GM10266 (cell line): ENCODE results near the gene RSPRY1.

Source experiments
- DNase-seq: peaks from one replicate; pipeline ENCODE4 v3.0.0; 2012; ENCODE audit errors: extremely low spot score
- TF ChIP-seq, protein P1 (sequence below): IDR thresholded peaks from 2 replicates; pipeline ENCODE4 v1.5.1; 2012; ENCODE audit warnings: mild to moderate bottlenecking, low read depth; ENCODE audit not compliant: control insufficient read depth, insufficient read depth; ENCODE audit errors: missing control alignments

Gene RSPRY1

DNA sequence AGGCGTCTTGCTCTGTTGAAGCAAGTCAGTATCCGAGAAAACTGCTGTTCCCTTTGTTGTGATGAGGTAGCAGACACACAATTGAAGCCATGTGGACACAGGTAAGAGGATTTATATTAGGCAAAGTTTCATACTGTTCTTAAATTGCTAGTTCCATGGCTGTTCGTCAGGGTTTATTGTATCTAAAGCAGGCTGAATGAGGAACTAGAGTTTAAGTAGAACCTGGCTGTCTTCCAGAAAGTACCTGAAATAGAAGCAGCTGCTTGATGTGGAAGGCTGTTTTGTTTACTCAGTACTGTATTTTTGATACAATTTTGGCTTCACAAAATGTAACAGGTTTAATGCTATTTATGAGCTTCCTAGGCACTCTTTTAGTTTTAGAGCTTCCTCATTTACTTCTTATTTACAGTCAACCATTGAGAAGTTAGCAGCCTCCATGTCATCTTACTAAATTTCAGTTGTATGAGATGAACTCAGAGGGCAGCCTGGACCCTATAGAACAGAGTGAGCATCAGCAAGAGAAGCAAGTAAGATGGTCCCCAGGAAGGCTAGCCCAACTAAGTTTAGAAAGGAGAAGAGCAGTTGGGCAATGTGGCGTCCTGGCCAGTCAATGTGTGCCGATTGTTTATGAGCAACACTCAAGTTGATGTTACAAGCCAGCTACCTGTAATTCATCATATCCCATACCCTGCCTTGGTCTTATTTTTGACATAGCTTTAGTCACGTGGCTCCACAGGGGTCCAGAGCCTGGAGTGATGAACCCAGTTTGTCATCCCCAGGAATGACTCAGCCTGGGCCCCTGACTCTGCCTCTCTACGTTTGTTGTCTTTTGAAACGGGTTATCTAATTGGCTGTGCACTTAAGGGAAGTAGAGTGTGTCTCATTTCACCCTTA lies 49.2 kb downstream of the RSPRY1 start:
- DNase-seq = no peak
- TF ChIP-seq, protein P1, sequence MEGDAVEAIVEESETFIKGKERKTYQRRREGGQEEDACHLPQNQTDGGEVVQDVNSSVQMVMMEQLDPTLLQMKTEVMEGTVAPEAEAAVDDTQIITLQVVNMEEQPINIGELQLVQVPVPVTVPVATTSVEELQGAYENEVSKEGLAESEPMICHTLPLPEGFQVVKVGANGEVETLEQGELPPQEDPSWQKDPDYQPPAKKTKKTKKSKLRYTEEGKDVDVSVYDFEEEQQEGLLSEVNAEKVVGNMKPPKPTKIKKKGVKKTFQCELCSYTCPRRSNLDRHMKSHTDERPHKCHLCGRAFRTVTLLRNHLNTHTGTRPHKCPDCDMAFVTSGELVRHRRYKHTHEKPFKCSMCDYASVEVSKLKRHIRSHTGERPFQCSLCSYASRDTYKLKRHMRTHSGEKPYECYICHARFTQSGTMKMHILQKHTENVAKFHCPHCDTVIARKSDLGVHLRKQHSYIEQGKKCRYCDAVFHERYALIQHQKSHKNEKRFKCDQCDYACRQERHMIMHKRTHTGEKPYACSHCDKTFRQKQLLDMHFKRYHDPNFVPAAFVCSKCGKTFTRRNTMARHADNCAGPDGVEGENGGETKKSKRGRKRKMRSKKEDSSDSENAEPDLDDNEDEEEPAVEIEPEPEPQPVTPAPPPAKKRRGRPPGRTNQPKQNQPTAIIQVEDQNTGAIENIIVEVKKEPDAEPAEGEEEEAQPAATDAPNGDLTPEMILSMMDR = no peak

DNA sequence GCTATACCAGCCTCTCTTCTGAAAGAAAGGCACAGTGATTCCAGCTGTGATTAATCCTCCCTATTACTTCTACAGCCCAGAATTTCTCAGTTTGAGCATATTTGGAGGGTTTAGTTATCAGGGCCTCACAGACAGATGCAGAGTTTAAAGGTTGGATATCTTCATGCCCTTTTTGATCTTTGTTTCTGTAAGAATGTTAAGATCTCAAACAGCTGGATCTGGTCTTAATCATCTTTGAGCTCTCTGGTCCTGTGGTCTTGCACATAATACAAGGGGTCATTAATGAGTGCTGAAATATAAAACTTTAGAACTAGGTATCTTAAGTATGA lies 49.9 kb downstream of the RSPRY1 start:
- TF ChIP-seq, protein P1 = no peak
- no peak for DNase-seq

DNA sequence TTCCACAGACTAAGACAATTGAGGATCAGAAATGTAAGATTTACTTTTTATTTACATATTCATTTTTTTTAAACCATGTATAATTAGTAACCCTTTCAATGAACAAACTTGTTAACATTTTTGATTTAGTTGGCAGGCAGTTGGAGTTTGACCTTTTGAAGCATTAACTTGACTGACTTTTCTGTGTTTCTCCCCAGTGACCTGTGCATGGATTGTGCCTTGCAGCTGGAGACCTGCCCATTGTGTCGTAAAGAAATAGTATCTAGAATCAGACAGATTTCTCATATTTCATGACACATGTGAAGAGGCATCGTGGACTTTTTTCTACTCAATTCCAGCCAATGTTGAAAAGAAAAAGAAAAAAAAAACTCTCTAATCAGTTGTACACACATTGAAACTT lies 52.6 kb downstream of the RSPRY1 start:
- no peak for DNase-seq
- TF ChIP-seq, protein P1 = no peak

DNA sequence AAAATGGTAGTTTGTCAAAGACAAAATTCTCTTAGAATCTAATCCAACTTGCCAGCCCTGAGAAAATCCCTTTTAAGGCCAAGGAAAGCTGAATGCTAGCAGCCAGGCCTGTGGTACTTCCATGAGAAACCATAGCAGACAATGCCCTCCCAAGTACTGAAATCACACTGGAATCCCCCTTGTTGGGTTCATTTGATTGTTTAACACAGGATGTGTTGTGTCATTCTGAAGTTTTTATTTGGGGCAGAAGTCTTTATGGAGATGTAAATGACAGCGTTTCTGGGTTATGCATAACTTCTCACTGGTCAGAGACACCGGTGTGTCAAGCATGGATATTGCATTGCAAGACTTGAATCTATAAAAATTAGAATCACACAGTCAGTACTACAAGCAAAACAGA lies 53.0 kb downstream of the RSPRY1 start:
- TF ChIP-seq, protein P1 = no peak
- no peak for DNase-seq

DNA sequence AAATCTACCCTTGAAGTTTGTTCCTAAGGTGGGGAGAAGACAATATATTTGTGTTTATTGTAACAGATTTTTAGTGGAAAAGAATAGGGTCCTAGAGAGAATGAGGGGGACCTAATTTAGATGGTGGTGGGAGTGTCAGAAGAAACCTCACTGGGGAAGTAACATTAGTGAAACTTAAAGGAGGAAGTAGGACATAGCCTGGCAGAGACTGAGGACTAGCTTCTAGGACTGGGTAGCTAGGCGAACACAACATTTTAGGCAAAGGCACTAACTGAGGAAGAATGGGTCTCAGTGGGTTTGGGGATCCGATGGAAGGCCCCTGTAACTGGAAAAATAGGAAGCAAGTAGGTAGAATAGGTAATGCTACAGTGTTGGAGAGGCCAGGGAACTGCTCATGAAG lies 54.7 kb downstream of the RSPRY1 start:
- TF ChIP-seq, protein P1 = no peak
- DNase-seq = no peak

DNA sequence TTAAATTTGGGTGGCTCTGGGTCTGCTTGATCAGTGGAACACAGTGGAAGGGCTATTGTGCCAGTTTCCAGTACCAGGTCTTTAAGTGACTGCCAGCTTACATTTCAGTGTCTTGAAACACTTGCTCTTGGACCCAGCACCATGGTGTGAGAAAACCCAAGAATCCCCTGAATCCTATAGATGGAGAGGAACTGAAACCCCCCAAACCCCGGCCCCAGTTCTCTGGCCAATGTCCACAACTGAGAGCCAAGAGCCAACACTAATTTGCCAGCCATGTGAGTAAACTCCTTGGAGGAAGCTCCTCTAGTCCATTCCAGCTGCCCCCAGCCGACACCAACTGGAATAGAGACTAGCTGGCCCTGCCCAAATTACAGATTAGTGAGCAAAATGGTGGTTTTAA lies 56.5 kb downstream of the RSPRY1 start:
- no peak for DNase-seq
- TF ChIP-seq, protein P1 = no peak

DNA sequence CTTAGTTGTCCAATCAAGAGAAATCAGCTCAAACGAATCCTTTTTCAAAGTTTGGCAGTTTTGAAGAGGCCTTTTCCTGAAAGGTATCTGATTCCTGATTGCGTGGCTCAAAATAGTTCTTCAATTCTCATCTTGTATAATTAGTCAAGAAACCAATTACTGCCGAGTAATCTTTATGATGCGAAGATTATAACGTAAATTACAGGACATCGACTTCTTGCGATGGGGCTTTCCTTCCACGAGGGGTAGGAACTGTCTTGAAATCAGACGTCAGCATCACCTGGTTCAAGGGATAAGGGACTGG lies 58.3 kb downstream of the RSPRY1 start:
- DNase-seq = no peak
- TF ChIP-seq, protein P1 = no peak
